ENCODE data around the gene INAFM1.

INAFM1 gene

DNA sequence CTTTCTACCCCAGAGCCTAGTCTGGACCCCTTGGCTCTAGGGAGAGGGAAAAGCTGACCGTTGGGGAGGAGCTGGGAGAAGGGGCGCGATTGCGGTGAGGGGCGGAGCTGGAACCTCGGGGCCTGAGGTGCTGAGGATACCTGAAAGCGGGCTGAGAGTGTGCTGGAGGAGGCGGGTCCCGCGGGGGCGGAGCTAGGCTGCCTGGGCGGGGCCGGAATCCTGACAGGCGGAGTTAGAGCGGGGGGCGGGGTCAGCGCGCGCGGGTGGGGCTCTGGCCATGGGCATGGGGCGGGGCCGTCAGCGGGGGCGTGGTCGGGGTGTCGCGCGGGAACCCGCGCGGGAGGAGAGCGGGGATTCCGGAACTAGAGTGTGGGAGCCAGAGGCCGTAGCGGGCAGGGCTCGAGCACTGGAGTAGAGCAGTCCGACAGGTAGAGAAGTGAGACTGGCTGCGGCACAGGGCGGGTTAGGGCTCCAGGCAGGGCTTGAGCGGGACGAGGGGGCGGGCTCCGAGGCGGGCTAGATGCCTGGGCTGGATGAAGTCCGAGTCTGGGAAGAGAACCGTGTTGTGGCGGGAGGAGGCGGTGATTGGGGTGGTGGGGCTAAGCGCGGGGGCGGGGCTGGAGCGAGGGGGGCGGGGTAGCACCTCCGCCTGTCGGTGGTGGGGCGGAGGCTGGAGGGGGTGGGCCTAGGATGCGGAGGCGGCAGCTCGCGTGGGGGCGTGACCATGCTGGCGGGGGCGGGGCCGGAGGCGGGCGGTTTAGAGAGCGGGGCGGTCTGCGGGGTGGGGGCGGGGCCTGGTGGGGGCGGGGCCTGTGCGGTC, at the start of gene INAFM1:
Gene INAFM1, plus strand, starts transcription at position 815 of the 820 bp plus-strand sequence. CDS start 35 bp downstream, outside the sequence.
- peak; percentile 91 for DNase-seq (ENCODE audit: low read depth)

- DNase-seq (ENCODE audit: low read depth) = peak; percentile 75
These were observed 48.8 kb upstream of the INAFM1 start for GRCh38 chr19:47225746-47226425.

DNA sequence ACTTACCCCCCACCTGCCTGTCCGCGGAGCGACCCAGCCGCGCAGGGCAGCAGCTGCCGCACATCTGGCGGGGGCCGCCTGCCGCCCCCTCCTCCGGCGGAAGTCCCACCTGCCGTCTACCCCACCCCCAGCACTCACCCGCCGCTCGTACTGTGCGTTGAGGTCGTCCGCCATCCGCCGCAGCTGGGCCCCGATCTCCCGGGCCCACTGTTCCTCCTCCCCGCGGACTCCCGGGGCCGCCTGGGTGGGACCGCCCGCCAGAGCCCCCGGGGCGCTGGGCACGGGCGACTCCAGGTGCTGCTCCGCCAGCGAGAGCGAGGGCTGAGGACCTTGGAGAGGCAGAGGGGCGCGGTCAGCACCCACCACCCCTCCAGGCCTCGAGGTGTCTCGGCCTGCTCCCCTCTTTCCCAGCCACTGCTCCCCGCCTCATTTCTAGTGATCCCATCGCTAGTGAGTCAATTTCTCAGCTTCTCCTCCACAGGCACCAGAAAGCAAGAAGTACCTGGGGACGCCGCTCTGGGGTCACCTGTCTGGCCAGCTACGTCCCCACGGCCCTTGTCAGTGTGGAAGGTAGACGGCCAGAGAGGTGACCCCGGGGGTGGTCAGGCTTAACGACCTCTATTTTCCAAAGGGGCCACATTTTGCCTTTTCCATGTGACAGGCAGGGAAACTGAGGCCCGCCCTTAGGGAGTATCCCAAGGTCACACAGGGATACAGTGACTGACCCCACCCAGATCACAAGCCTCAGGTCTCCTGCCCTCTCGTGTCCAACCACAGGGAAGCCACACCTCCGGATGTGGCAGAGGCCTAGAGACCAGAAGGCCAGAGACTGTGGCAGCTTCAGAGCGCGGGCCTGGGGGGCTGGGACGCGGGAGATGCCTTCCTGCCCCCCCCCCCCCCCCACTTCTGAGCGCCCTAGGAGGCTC, 48.0 kb upstream of the INAFM1 start:
- peak; percentile 61 for DNase-seq (ENCODE audit: low read depth)

DNA sequence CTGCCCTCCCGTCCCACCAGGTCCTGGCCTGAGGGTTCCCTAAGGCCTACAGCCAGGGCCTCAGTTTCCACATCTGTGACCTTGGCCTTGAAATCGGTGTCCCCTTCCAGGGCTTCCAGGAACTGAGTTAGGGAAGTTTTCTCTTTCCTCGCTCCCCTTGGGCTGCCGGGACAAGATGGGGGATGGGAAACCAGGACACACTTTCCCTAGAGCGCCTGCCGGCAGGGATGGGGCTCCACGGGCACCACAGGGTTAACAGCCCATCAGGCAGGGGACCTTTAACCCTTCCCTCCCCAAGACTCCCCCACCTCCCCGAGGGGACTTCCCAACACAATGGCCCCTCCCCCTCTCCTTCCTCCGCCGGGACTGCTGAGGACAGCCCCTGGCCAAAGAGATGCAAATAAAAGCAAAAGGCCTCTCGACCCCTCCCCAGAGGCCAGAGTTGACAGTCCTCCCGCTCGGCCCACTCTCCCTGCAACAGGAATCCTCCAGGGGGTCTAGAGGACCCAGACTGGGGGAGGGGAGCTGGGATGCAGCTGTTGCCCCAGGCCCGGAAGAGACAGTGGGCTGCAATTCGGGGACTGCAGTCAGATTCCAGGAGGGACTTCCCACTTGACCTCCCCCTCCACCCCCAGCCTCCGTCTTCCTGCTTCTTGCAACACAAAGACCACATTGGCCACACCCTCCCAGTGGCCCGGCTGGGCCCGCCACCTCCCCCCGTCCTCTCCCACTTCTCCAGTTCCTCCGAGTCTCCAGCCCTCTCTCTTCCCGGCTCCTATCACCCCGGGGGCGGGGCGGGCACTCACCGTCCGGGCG, 47.1 kb upstream of the INAFM1 start:
- peak; percentile 93 for DNase-seq (ENCODE audit: low read depth)

GRCh38 chr19:47228168-47228936, 46.3 kb upstream of the INAFM1 start:
- DNase-seq (ENCODE audit: low read depth) = no peak

DNA sequence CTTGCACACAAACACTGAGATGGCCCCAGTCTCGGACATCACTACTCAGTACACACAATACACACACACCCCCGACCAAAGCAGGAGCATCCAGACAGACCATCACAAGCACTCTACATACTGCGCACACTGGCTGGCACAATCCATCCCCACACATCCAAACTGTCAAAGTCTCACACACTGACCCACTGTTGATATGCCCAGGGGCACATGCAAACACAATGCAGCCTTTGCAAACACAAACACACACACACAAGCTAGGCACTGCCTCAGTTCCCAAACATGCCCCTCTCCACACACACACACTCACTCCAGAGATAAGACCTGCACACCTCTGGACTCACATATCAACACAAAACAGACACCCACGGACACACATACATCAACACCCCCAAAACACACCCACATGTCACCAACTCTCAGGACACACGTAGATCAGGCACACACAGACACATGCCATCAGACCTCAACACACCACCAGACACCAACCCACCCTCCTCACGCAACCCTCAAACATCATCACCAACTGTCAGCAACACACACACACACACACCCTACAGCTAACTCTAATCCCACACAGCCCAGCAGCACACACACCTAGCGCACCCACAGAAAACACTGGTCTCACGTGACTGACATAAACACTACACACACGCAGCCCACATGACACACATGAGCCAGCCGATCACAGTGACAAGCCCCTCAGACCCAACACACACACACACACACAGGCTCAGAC, 45.6 kb upstream of the INAFM1 start:
- DNase-seq (ENCODE audit: low read depth) = no peak

- no peak for DNase-seq (ENCODE audit: low read depth)
These were observed 45.0 kb upstream of the INAFM1 start for GRCh38 chr19:47229676-47230053.

DNA sequence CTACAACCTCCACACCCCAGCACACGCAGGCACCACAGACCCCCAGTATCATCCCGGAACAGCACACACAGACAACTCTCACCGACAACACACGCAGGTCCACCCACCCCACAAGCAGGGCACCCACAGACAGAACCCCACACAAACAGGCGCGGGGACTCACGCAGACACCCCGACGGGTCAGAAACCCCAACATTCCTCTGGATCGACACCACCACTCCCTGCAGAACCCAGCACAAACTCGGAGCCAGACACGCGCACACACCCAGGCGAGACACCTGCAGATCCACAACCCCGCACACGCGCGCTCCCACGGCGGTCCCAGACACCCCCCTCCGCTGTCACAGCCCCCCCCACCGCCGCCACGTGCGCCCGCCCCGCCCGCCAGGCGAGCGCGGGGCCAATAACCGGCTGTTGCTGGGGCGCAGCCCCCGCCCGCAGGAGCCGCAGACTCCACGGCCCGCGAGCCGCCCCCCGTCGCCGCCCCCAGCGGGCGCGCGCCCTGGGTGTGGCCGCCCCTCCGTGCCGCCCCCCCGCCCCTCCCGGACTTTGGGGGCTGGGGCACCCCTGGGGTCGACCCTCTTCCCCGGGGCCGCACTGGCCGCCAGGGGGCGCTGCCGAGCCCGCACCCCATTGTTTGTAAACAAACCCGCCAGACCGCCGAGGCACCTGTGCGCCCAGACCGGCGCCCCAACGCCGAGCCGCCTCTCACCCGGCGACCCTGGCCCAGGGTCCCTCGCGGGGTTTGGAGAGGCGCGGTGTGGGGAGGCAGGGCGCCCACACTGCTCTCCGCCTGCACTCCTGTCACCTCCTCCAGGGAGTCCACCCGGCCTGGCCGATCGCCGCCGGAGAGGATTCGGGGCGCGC, 44.4 kb upstream of the INAFM1 start:
- DNase-seq (ENCODE audit: low read depth) = no peak

- no peak for DNase-seq (ENCODE audit: low read depth)
These were observed 43.8 kb upstream of the INAFM1 start, which contains the start of gene BBC3 for GRCh38 chr19:47230921-47231214. Gene BBC3 (minus strand): TSS chr19:47231199. CDS start chr19:47228431, 2,768 bp downstream.

DNA sequence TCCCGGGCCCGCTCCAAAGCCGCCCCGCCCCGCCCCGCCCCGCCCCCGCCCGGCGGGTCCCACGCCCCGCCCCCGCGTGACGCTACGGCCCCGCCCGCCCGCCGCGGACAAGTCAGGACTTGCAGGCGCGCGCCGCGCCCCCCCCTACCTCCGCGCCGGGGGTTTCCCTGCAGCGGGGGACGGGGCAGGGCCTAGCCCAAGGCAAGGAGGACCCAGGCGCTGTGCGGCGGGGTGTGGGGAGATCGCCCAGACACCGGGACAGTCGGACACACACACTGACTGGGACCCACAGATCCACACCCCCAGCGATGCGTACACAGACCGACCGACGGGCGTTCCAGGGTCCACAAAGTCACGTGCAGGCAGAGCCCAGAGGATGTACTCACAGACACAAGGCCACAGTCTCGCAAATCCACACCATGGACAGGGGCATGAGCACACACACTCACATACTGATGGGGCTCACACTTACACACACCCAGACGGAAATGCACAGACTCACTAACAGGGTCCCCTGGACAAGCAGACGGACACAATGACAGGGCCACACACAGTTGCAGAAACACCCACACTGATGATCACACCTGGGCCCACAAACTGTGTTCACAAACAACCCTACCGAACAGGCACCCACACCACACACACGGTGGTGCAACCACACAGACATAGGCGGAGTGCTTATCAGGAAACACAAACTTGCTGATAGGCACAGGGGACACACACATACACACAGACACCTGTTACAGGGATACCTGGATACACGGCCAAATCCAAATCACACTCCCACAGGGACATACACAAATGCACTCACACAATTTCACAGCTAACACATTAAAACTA, 43.2 kb upstream of the INAFM1 start:
- peak; percentile 72 for DNase-seq (ENCODE audit: low read depth)

DNA sequence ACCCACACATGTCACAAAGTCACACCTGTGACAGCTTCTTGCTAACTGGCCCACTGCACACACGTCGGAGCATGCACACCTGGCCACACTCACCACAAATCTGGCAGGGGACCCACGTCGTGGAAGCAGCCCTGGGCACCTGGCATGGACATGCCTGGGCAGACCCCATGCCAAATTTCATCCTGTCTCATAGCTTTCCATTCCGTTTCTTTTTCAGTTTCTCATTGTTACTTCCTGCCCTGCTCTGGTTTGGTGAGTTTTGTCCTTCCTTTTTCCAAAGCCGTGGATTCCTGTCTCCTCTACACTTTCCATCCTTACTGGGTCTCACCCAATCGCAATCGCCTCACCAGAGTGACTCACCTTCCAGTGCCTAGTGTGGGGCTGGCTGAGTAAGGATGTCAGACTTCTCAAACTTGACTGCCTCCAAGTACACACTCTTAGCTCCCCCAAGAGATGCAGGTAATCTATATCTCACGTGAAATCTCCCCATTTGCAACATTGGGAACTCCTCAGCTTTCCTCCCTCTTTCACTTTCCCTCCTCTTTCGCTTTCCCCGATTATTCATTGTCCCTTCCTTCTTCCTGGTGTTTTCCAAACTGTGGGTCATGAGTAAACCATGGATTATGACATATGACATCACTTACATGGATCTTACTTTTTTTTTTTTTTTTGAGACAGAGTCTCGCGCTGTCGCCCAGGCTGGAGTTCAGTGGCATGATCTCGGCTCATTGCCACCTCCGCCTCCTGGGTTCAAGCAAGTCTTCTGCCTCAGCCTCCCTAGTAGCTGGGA, 42.1 kb upstream of the INAFM1 start:
- DNase-seq (ENCODE audit: low read depth) = no peak

DNA sequence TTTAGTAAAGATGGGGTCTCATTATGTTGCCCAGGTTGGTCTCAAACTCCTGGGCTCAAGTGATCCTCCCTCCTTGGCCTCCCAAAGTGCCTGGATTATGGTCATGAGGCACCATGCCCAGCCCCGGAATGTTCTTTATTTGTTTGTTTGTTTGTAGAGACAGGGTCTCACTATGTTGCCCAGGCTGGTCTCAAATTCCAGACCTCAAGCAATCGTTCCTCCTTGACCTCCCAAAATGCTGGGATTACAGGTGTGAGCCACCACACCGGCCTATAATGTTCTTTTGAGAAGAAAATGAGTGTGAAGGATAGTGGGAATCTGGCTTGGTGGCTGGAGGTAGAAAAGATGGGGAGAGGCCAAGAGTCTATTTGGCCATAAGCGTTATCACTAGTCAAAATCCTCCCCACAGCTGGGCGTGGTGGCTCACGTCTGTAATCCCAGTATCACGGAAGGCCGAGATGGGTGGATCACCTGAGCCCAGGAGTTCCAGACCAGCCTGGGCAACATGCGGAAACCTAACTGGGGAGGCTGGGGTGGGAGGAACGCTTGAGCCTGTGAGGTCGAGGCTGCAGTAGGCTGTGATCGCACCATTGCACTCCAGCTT, 38.5 kb upstream of the INAFM1 start:
- no peak for DNase-seq (ENCODE audit: low read depth)

- no peak for DNase-seq (ENCODE audit: low read depth)
These were observed 35.5 kb upstream of the INAFM1 start for GRCh38 chr19:47239152-47239551.

GRCh38 chr19:47239610-47240296, 34.9 kb upstream of the INAFM1 start:
- DNase-seq (ENCODE audit: low read depth) = no peak

DNA sequence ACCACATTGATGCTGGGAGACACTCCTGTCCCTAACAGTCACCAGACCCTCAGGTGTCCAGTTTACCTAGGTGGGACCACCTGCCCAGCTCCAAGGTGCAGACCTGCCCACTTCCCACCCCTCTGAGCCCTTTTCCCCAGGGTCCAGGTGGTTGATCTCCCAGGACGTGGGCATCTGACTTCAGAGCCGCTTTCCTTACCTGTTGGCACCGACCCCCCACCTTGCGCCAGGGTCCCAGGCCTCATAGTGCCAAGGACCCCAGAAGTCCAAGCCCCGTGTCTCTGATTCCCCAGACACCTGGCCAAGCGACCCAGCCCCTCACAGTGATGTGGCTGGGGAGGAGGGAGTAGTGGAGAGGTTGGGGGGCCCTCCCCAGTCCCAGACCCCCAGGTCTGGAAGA, 34.1 kb upstream of the INAFM1 start:
- DNase-seq (ENCODE audit: low read depth) = no peak

Data from fibroblast of the conjunctiva (primary cell).